ENCODE data around the gene CSNK1A1.

The CSNK1A1 gene

GRCh38 chr5:149488645-149489306, 62.5 kb downstream of the CSNK1A1 start:
- no peak for TF ChIP-seq CTCF (IDR thresholded peaks at IDR 0.05; ENCODE audit: low read depth, low read length)
- no peak overlapping the region for H3K4me3 ChIP-seq (replicated peaks in 1 of 2; ENCODE audit: low read depth in 2 of 2, low read length in 2 of 2)
- peak in 1 of 2 donors; percentile 53 for DNase-seq (ENCODE audit: low read depth in 2 of 2)

- DNase-seq (ENCODE audit: low read depth in 2 of 2) = no peak
- no peak overlapping the region for H3K4me3 ChIP-seq (replicated peaks in 1 of 2; ENCODE audit: low read depth in 2 of 2, low read length in 2 of 2)
- no peak for TF ChIP-seq CTCF (IDR thresholded peaks at IDR 0.05; ENCODE audit: low read depth, low read length)
These were observed 63.6 kb downstream of the CSNK1A1 start for GRCh38 chr5:149487672-149488071.

GRCh38 chr5:149486726-149487635, 64.3 kb downstream of the CSNK1A1 start:
- no peak for TF ChIP-seq CTCF (IDR thresholded peaks at IDR 0.05; ENCODE audit: low read depth, low read length)
- DNase-seq (ENCODE audit: low read depth in 2 of 2) = peak; percentile 68 to 77
- no peak overlapping the region for H3K4me3 ChIP-seq (replicated peaks in 1 of 2; ENCODE audit: low read depth in 2 of 2, low read length in 2 of 2)

- H3K4me3 ChIP-seq (replicated peaks in 1 of 2; ENCODE audit: low read depth in 2 of 2, low read length in 2 of 2) = no peak overlapping the region
- no peak for TF ChIP-seq CTCF (IDR thresholded peaks at IDR 0.05; ENCODE audit: low read depth, low read length)
- DNase-seq (ENCODE audit: low read depth in 2 of 2) = peak; percentile 98 to 100
These were observed 65.3 kb downstream of the CSNK1A1 start for GRCh38 chr5:149485655-149486615.

- DNase-seq (ENCODE audit: low read depth in 2 of 2) = no peak
- H3K4me3 ChIP-seq (replicated peaks in 1 of 2; ENCODE audit: low read depth in 2 of 2, low read length in 2 of 2) = no peak overlapping the region
- no peak for TF ChIP-seq CTCF (IDR thresholded peaks at IDR 0.05; ENCODE audit: low read depth, low read length)
These were observed 69.8 kb downstream of the CSNK1A1 start for GRCh38 chr5:149481485-149481884.

GRCh38 chr5:149478761-149479160, 72.5 kb downstream of the CSNK1A1 start:
- H3K4me3 ChIP-seq (replicated peaks in 1 of 2; ENCODE audit: low read depth in 2 of 2, low read length in 2 of 2) = no peak overlapping the region
- no peak for DNase-seq (ENCODE audit: low read depth in 2 of 2)
- TF ChIP-seq CTCF (IDR thresholded peaks at IDR 0.05; ENCODE audit: low read depth, low read length) = no peak
